CD14-positive monocyte (primary cell): Measurements from ENCODE around the gene UCMA. TPM values are rescaled to one million over a fixed set of nuclear protein-coding genes. Genes with fewer than 3 reads are reported as not detected.

ENCODE experiments used
- DNase-seq, 3 donors: peaks; one replicate each; pipeline ENCODE4 v3.0.0-alpha.2; 2011 to 2022
- H2AFZ ChIP-seq: 2 replicates; pipeline ENCODE4 v1.6.0; 2012; ENCODE audit warnings: mild to moderate bottlenecking, low read depth, low read length, inconsistent platforms; ENCODE audit not compliant: insufficient read depth, poor library complexity, severe bottlenecking
- H3K27ac ChIP-seq, 2 donors: 1 replicate in 1 of 2; 2 replicates in 1 of 2; pipeline ENCODE4 v1.5.1; 2012 to 2013; ENCODE audit warnings: low read length in 2 of 2, control low read depth in 1 of 2, inconsistent platforms in 1 of 2, low read depth in 1 of 2, mild to moderate bottlenecking in 1 of 2
- H3K27me3 ChIP-seq, 2 donors: one replicate each; pipeline versions ENCODE4 v1.6.0 to v1.6.1; 2011 to 2013; ENCODE audit warnings: low read length in 2 of 2; ENCODE audit not compliant: control insufficient read depth in 2 of 2, insufficient read depth in 2 of 2
- H3K36me3 ChIP-seq, 2 donors: replicated peaks in 1 of 2; 1 replicate in 1 of 2; 2 replicates in 1 of 2; pipeline versions ENCODE4 v1.5.1 to v1.6.1; 2012 to 2013; ENCODE audit warnings: low read length in 2 of 2, control low read depth in 1 of 2, inconsistent platforms in 1 of 2, mild to moderate bottlenecking in 1 of 2; ENCODE audit not compliant: insufficient read depth in 2 of 2, control insufficient read depth in 1 of 2
- H3K4me1 ChIP-seq, 2 donors: 1 replicate in 1 of 2; 2 replicates in 1 of 2; pipeline versions ENCODE4 v1.5.1 to v1.6.1; 2012 to 2013; ENCODE audit warnings: low read length in 2 of 2, control low read depth in 1 of 2, inconsistent platforms in 1 of 2, mild to moderate bottlenecking in 1 of 2, moderate library complexity in 1 of 2; ENCODE audit not compliant: insufficient read depth in 2 of 2, control insufficient read depth in 1 of 2
- H3K4me2 ChIP-seq: replicated peaks from 2 replicates; pipeline ENCODE3; 2012; ENCODE audit warnings: low read length, moderate library complexity, mild to moderate bottlenecking; ENCODE audit not compliant: poor library complexity, severe bottlenecking; ENCODE audit errors: extremely low read depth
- H3K4me3 ChIP-seq, 3 experiments: fragments of 200-600 bp in 1 of 3; sonication (generic) in 1 of 3; replicated peaks in 1 of 3; 1 replicate in 2 of 3; 2 replicates in 1 of 3; pipeline ENCODE4 v1.5.1; 2011 to 2013; ENCODE audit warnings: low read length in 3 of 3, mild to moderate bottlenecking in 3 of 3, control low read depth in 2 of 3, low read depth in 2 of 3, inconsistent platforms in 1 of 3, moderate library complexity in 1 of 3
- H3K79me2 ChIP-seq: 2 replicates; pipeline ENCODE4 v1.6.0; 2012; ENCODE audit warnings: mild to moderate bottlenecking, control low read depth, inconsistent platforms, low read length, moderate library complexity; ENCODE audit not compliant: insufficient read depth
- H3K9ac ChIP-seq: 2 replicates; pipeline ENCODE4 v1.6.0; 2017; ENCODE audit warnings: low read length, mild to moderate bottlenecking; ENCODE audit not compliant: insufficient read depth, poor library complexity, severe bottlenecking
- H3K9me3 ChIP-seq, 2 donors: replicated peaks in 1 of 2; 1 replicate in 1 of 2; 2 replicates in 1 of 2; pipeline versions ENCODE4 v1.5.1 to v1.6.1; 2012 to 2013; ENCODE audit warnings: low read length in 2 of 2, control low read depth in 1 of 2; ENCODE audit not compliant: control insufficient read depth in 1 of 2, insufficient read depth in 1 of 2
- H4K20me1 ChIP-seq: 2 replicates; pipeline ENCODE4 v1.6.0; 2012; ENCODE audit warnings: mild to moderate bottlenecking, low read length, control low read depth, moderate library complexity; ENCODE audit not compliant: insufficient read depth
- H3K27ac Mint-ChIP-seq, 7 donors: one replicate each; pipeline ENCODE4 v1.8.0; 2020; ENCODE audit warnings: mild to moderate bottlenecking in 7 of 7, mixed read lengths in 7 of 7, moderate library complexity in 6 of 7, inconsistent platforms in 2 of 7
- H3K27me3 Mint-ChIP-seq, 3 donors: one replicate each; pipeline ENCODE4 v1.8.0; 2021 to 2022; ENCODE audit warnings: low read depth in 3 of 3, mild to moderate bottlenecking in 3 of 3, mixed read lengths in 3 of 3, moderate library complexity in 3 of 3, inconsistent platforms in 1 of 3
- H3K36me3 Mint-ChIP-seq, 2 donors: one replicate each; pipeline ENCODE4 v1.8.0; 2020; ENCODE audit warnings: mixed read lengths in 2 of 2, inconsistent platforms in 1 of 2, mild to moderate bottlenecking in 1 of 2
- H3K4me1 Mint-ChIP-seq: one replicate; pipeline ENCODE4 v1.8.0; 2020; ENCODE audit warnings: mild to moderate bottlenecking, mixed read lengths
- H3K4me3 Mint-ChIP-seq, 2 donors: one replicate each; pipeline ENCODE4 v1.8.0; 2020; ENCODE audit warnings: mild to moderate bottlenecking in 2 of 2, mixed read lengths in 2 of 2, moderate library complexity in 1 of 2
- H3K9me3 Mint-ChIP-seq, 7 donors: one replicate each; pipeline ENCODE4 v1.8.0; 2020 to 2022; ENCODE audit warnings: mixed read lengths in 7 of 7, mild to moderate bottlenecking in 6 of 7, moderate library complexity in 6 of 7, inconsistent platforms in 2 of 7
- WGBS: methylation state at CpG from one replicate; pipeline ENCODE4 v1.1.5; 2013; ENCODE audit warnings: missing lambda C conversion rate; ENCODE audit not compliant: insufficient coverage; 5-methylcytosine and 5-hydroxymethylcytosine counted together
- intact Hi-C, 2 donors: fragments of 100-400 bp; cut with micrococcal nuclease; formaldehyde crosslinking; loops; one replicate each; pipeline versions ENCODE4 v1.15.0 to v1.15.1; 2023
- polyA plus RNA-seq, 3 donors: library from polyadenylated mRNA; depleted of rRNA in 1 of 3; unstranded in 2 of 3; stranded (reverse) in 1 of 3; fragments of 300-500 nt in 2 of 3; fragments of >200 nt in 1 of 3; fragmentation: Illumina TruSeq in 2 of 3; gene quantifications; 1 replicate in 2 of 3; 2 replicates in 1 of 3; pipeline ENCODE4 v1.2.3, GENCODE V29; 2012 to 2021
- TF ChIP-seq, protein P1 (sequence below): fragments of 200-600 bp; IDR thresholded peaks from one replicate; pipeline ENCODE4 v1.8.0; 2022; ENCODE audit warnings: antibody characterized with exemption, mild to moderate bottlenecking

UCMA gene
- polyA plus RNA-seq, 3 donors, result not detected

GRCh38 chr10:13270877-13271551, 36.8 kb upstream of the UCMA start:
- WGBS, result 98% methylated on average over 4 of the region's 9 CpGs
- H3K27me3 Mint-ChIP-seq, result peaks cover 0 to 2% (median under 1%) of the 10 kb centered on the region in 3 donors
- H3K9ac ChIP-seq, result no peak overlapping the region
- no peaks in the 10 kb centered on the region for H3K79me2 ChIP-seq
- H3K4me2 ChIP-seq, result no peak overlapping the region
- H3K27ac Mint-ChIP-seq, result no peak overlapping the region
- H3K9me3 Mint-ChIP-seq, result peaks cover 0 to 2% (median 0%) of the 10 kb centered on the region in 7 donors
- no peak overlapping the region for H3K4me3 ChIP-seq
- intact Hi-C loops, result no loop called here
- no peaks in the 10 kb centered on the region for H3K27me3 ChIP-seq
- DNase-seq, result no peak
- no peaks in the 10 kb centered on the region for H3K36me3 Mint-ChIP-seq
- no peaks in the 10 kb centered on the region for H3K4me1 ChIP-seq
- H2AFZ ChIP-seq, result no peak overlapping the region
- no peak overlapping the region for H3K4me3 Mint-ChIP-seq
- H4K20me1 ChIP-seq, result no peaks in the 10 kb centered on the region
- H3K36me3 ChIP-seq, result no peaks in the 10 kb centered on the region
- TF ChIP-seq, protein P1, sequence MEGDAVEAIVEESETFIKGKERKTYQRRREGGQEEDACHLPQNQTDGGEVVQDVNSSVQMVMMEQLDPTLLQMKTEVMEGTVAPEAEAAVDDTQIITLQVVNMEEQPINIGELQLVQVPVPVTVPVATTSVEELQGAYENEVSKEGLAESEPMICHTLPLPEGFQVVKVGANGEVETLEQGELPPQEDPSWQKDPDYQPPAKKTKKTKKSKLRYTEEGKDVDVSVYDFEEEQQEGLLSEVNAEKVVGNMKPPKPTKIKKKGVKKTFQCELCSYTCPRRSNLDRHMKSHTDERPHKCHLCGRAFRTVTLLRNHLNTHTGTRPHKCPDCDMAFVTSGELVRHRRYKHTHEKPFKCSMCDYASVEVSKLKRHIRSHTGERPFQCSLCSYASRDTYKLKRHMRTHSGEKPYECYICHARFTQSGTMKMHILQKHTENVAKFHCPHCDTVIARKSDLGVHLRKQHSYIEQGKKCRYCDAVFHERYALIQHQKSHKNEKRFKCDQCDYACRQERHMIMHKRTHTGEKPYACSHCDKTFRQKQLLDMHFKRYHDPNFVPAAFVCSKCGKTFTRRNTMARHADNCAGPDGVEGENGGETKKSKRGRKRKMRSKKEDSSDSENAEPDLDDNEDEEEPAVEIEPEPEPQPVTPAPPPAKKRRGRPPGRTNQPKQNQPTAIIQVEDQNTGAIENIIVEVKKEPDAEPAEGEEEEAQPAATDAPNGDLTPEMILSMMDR, result no peak
- H3K9me3 ChIP-seq, result no peaks in the 10 kb centered on the region
- no peaks in the 10 kb centered on the region for H3K4me1 Mint-ChIP-seq
- no peak overlapping the region for H3K27ac ChIP-seq

DNA sequence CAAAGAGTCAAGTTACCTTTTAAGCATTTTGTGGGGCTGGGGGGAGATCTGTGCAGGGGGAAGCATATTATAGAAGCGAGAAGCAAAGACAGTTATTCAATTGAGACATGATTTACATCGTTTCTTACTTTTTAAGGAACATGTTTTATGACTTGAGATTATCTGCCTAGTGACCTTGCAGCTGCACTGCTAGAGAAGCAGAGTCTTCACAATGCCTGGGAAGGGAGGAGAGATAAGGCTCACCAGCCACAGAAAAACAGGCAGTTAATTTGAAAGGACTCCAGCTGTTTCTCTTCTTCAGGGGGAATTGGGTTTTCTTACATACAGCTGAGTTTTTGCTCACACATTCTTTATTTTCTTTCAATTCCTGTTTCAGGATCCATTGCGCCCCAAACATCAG, 34.7 kb upstream of the UCMA start:
- H3K4me3 Mint-ChIP-seq, result no peak overlapping the region
- no peaks in the 10 kb centered on the region for H3K36me3 Mint-ChIP-seq
- H3K79me2 ChIP-seq, result no peaks in the 10 kb centered on the region
- no peaks in the 10 kb centered on the region for H3K36me3 ChIP-seq
- no peak for DNase-seq
- peaks cover 3 to 7% (median 3%) of the 10 kb centered on the region in 3 donors for H3K27me3 Mint-ChIP-seq
- H3K9me3 Mint-ChIP-seq, result no peaks in the 10 kb centered on the region
- H3K4me1 ChIP-seq, result no peaks in the 10 kb centered on the region
- H4K20me1 ChIP-seq, result no peaks in the 10 kb centered on the region
- no peaks in the 10 kb centered on the region for H3K4me1 Mint-ChIP-seq
- 31% methylated on average over 2 of the region's 3 CpGs for WGBS
- no peak overlapping the region for H2AFZ ChIP-seq
- H3K27me3 ChIP-seq, result no peaks in the 10 kb centered on the region
- no peak overlapping the region for H3K27ac Mint-ChIP-seq
- TF ChIP-seq, protein P1, result no peak
- no peaks in the 10 kb centered on the region for H3K9me3 ChIP-seq
- no peak overlapping the region for H3K9ac ChIP-seq
- no peak overlapping the region for H3K4me2 ChIP-seq
- H3K27ac ChIP-seq, result no peak overlapping the region
- intact Hi-C loops, result no loop called here
- no peak overlapping the region for H3K4me3 ChIP-seq
